HCT116 (cell line): ENCODE measurements around the gene KLHL11. TPM values are rescaled to one million over a fixed set of nuclear protein-coding genes. Genes with fewer than 3 reads are reported as not detected.

Experiments used
- ATAC-seq: fragments of 200-7000 bp; cut with Tn5 transposase; 2 replicates; pipeline ENCODE4 v1.9.1; 2020; ENCODE audit warnings: mild to moderate bottlenecking, moderate library complexity
- BruUV-seq: library from RNA; stranded (reverse); fragments of 400-500 nt; replicated peaks from 2 replicates; lab custom pipeline; 2021; lab: Mats Ljungman, UMichigan
- CTCF ChIA-PET: fragments of 300-600 bp; sonication (Branson Sonifier 250); formaldehyde crosslinking; loops from one replicate; lab custom pipeline; 2021; ENCODE audit warnings: antibody characterized with exemption; lab: Charles Lee
- POLR2A ChIA-PET: fragments of 300-600, 350-600 bp; sonication (Branson Sonifier 250); formaldehyde crosslinking; loops from one replicate; lab custom pipeline; 2021; ENCODE audit warnings: antibody characterized with exemption; lab: Charles Lee
- RAD21 ChIA-PET, 2 experiments: fragments of 300-600 bp; sonication (Branson Sonifier 250); formaldehyde crosslinking; loops; one replicate each; lab custom pipeline; 2023; ENCODE audit warnings: low total read pairs in 2 of 2; ENCODE audit not compliant: uncharacterized antibody in 2 of 2, unreplicated experiment in 2 of 2, low non-redundant PET in 1 of 2; lab: Charles Lee
- DNase-seq: peaks from one replicate; pipeline ENCODE4 v3.0.0-alpha.2; 2010; ENCODE audit warnings: low read depth, low spot score
- H2AFZ ChIP-seq: fragments of 200-600 bp; shearing (Covaris generic), sonication (generic); 2 replicates; pipeline ENCODE4 v1.6.1; 2017; ENCODE audit warnings: low read depth, mixed run types, mixed read lengths, antibody characterized with exemption, low read length; ENCODE audit not compliant: poor library complexity, severe bottlenecking
- H3K27ac ChIP-seq: 2 replicates; pipeline ENCODE4 v1.5.1; 2012; ENCODE audit warnings: low read depth, low read length
- H3K27me3 ChIP-seq: fragments of 200-600 bp; sonication (generic); 2 replicates; pipeline ENCODE4 v1.6.1; 2016; ENCODE audit warnings: mixed run types, low read length, mixed read lengths; ENCODE audit not compliant: insufficient read depth
- H3K36me3 ChIP-seq, 2 experiments: fragments of 200-500 bp in 1 of 2; fragments of 200-600 bp in 1 of 2; sonication (Bioruptor generic) in 1 of 2; sonication (generic) in 1 of 2; 2 replicates each; pipeline versions ENCODE4 v1.5.1 to v1.6.1; 2014 to 2016; ENCODE audit warnings: low read length in 2 of 2, inconsistent platforms in 1 of 2, mixed read lengths in 1 of 2, mixed run types in 1 of 2; ENCODE audit not compliant: insufficient read depth in 2 of 2, control insufficient read depth in 1 of 2
- H3K4me1 ChIP-seq, 2 experiments: fragments of 200-600 bp in 1 of 2; sonication (generic) in 1 of 2; 2 replicates each; pipeline versions ENCODE4 v1.5.1 to v1.6.1; 2012 to 2017; ENCODE audit warnings: low read length in 2 of 2, inconsistent platforms in 1 of 2, mild to moderate bottlenecking in 1 of 2, mixed read lengths in 1 of 2, mixed run types in 1 of 2, moderate library complexity in 1 of 2; ENCODE audit not compliant: insufficient read depth in 2 of 2, control insufficient read depth in 1 of 2
- H3K4me2 ChIP-seq: fragments of 200-600 bp; sonication (generic); 2 replicates; pipeline ENCODE4 v1.6.1; 2017; ENCODE audit warnings: mixed run types, low read length, mixed read lengths
- H3K4me3 ChIP-seq, 2 experiments: fragments of 200-600 bp in 1 of 2; sonication (generic) in 1 of 2; replicated peaks in 1 of 2; 2 replicates each; pipeline ENCODE4 v1.5.1; 2011 to 2016; ENCODE audit warnings: low read length in 2 of 2, control low read depth in 1 of 2, low read depth in 1 of 2, mild to moderate bottlenecking in 1 of 2, mixed read lengths in 1 of 2, mixed run types in 1 of 2
- H3K79me2 ChIP-seq: fragments of 200-600 bp; sonication (generic); 2 replicates; pipeline ENCODE4 v1.6.1; 2017; ENCODE audit warnings: mild to moderate bottlenecking, mixed run types, low read length, moderate library complexity, mixed read lengths; ENCODE audit not compliant: insufficient read depth
- H3K9ac ChIP-seq: fragments of 200-600 bp; sonication (generic); 2 replicates; pipeline ENCODE4 v1.6.1; 2016; ENCODE audit warnings: low read length, mixed read lengths
- H3K9me2 ChIP-seq: fragments of 200-600 bp; sonication (generic), shearing (Covaris generic); 2 replicates; pipeline ENCODE4 v1.6.1; 2017; ENCODE audit warnings: mixed run types, mild to moderate bottlenecking, moderate library complexity; ENCODE audit not compliant: insufficient read depth
- H3K9me3 ChIP-seq, 2 experiments: fragments of 200-500 bp in 1 of 2; fragments of 200-600 bp in 1 of 2; sonication (Bioruptor generic) in 1 of 2; sonication (generic) in 1 of 2; 2 replicates each; pipeline ENCODE4 v1.6.1; 2014 to 2017; ENCODE audit warnings: low read length in 2 of 2, mixed read lengths in 2 of 2, inconsistent platforms in 1 of 2, low read depth in 1 of 2, mild to moderate bottlenecking in 1 of 2, mixed run types in 1 of 2, moderate library complexity in 1 of 2; ENCODE audit not compliant: control insufficient read depth in 1 of 2, insufficient read depth in 1 of 2
- H4K20me1 ChIP-seq: fragments of 200-600 bp; sonication (generic), shearing (Covaris generic); 2 replicates; pipeline ENCODE4 v1.6.1; 2017; ENCODE audit warnings: mixed run types, mild to moderate bottlenecking, moderate library complexity; ENCODE audit not compliant: insufficient read depth
- CBX3 ChIP-seq: IDR thresholded peaks from 2 replicates; pipeline ENCODE4 v1.6.1; 2012; ENCODE audit warnings: low read depth
- EGR1 ChIP-seq: IDR thresholded peaks from 2 replicates; pipeline ENCODE4 v1.6.1; 2012; ENCODE audit warnings: low read depth
- ELF1 ChIP-seq: IDR thresholded peaks from 2 replicates; pipeline ENCODE4 v1.6.1; 2012; ENCODE audit warnings: low read depth, borderline replicate concordance
- FOSL1 ChIP-seq: IDR thresholded peaks from 2 replicates; pipeline ENCODE4 v1.6.1; 2012; ENCODE audit warnings: low read depth
- JUND ChIP-seq: IDR thresholded peaks from 2 replicates; pipeline ENCODE4 v1.6.1; 2012
- POLR2A ChIP-seq: IDR thresholded peaks from 2 replicates; pipeline ENCODE4 v1.7.0; 2011; ENCODE audit warnings: borderline replicate concordance; ENCODE audit not compliant: insufficient read depth, insufficient read length; ENCODE audit errors: extremely low read depth
- POLR2AphosphoS5 ChIP-seq: IDR thresholded peaks from 2 replicates; pipeline ENCODE4 v1.6.1; 2011; ENCODE audit warnings: mild to moderate bottlenecking, low read depth, low read length, moderate library complexity
- SP1 ChIP-seq: IDR thresholded peaks from 2 replicates; pipeline ENCODE4 v1.6.1; 2012; ENCODE audit warnings: low read depth
- SRF ChIP-seq: IDR thresholded peaks from 2 replicates; pipeline ENCODE4 v1.6.1; 2012; ENCODE audit warnings: low read depth
- TCF7L2 ChIP-seq: IDR thresholded peaks from 2 replicates; pipeline ENCODE4 v1.7.0; 2011; ENCODE audit warnings: borderline replicate concordance, inconsistent platforms; ENCODE audit not compliant: insufficient read depth, insufficient read length; ENCODE audit errors: extremely low read depth
- ZFX ChIP-seq: fragments of 450-650 bp; IDR thresholded peaks from 2 replicates; pipeline ENCODE4 v1.6.1; 2017
- ZNF274 ChIP-seq: fragments of 200-500 bp; sonication (Bioruptor generic); IDR thresholded peaks from 2 replicates; pipeline ENCODE4 v1.6.1; 2014; ENCODE audit warnings: mild to moderate bottlenecking, low read depth, low read length, inconsistent platforms
- intact Hi-C: fragments of 100-400 bp; cut with micrococcal nuclease; formaldehyde crosslinking; loops from 2 replicates; pipeline ENCODE4 v1.10.0; 2022
- total RNA-seq: library from RNA; stranded (reverse); gene quantifications from one replicate; pipeline ENCODE4 v1.2.1, GENCODE V29; 2021; ENCODE audit not compliant: unreplicated experiment
- TF ChIP-seq, protein P1 (sequence below): IDR thresholded peaks from 2 replicates; pipeline ENCODE4 v1.6.1; 2012
- TF ChIP-seq, protein P2 (sequence below): IDR thresholded peaks from 2 replicates; pipeline ENCODE4 v1.6.1; 2011; ENCODE audit warnings: mild to moderate bottlenecking, low read length, moderate library complexity; ENCODE audit not compliant: insufficient replicate concordance; ENCODE audit errors: extremely low read depth
- TF ChIP-seq, protein P3 (sequence below), 3 experiments: fragments of 200-600 bp in 1 of 3; sonication (generic) in 1 of 3; IDR thresholded peaks in 2 of 3; conservative IDR thresholded peaks in 1 of 3; 2 replicates each; pipeline ENCODE4 v1.5.1; 2012 to 2017; ENCODE audit warnings: low read depth in 2 of 3, low read length in 2 of 3, antibody characterized with exemption in 1 of 3, borderline replicate concordance in 1 of 3, control low read depth in 1 of 3, mild to moderate bottlenecking in 1 of 3, mixed read lengths in 1 of 3, mixed run types in 1 of 3, moderate library complexity in 1 of 3; ENCODE audit not compliant: insufficient read depth in 1 of 3

Gene KLHL11
- total RNA-seq, 1 experiment from 2014 or later: 22.4 TPM

DNA sequence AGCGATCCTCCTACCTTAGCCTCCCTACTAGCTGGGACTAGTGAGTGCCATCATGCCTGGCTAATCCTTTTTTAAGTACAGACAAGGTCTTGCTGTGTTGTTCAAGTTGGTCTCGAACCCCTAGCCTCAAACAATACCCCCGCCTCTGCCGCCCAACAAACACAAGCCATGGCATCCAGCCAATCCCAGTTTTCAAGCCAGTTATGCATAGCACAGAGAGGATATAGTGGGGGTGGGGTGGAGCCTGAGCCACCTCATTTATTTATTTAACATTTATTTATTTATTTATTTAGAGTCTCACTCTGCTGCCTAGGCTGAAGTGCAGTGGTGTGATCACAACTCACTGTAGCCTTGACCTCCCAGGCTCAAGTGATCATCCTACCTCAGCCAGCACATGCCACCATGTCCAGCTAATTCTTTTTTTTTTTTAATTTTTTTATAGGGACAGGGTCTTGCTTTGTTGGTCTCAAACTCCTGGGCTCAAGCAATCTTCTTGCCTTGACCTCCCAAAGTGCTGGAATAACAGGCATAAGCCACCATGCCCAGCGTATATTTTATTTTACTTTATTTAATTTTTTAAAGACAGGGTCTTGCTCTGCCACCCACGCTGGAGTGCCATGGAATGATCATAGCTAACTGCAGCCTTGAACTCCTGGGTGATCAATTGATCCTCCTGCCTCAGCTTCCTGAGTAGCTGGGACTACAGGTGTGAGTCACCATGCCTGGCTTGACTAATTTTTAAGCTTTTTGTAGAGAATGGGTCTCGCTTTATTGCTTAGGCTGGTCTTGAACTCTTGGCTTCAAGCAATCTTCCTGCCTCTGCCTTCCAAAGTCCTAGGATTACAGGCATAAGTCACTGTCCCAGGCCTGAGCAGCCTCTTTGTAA, 26.2 kb upstream of the KLHL11 start:
- ChIA-PET RAD21 (no interaction called here), CTCF (no interaction called here), POLR2A (no interaction called here)
- no peak overlapping the region for H3K27ac ChIP-seq
- ATAC-seq (no peak), DNase-seq (no peak)
- no peaks in the 10 kb centered on the region; a peak in 1 of 4 replicates for H3K4me1 ChIP-seq
- no peaks in the 10 kb centered on the region for H3K9me2 ChIP-seq
- intact Hi-C loops: no loop called here
- no TSS peak for BruUV-seq
- H3K79me2 ChIP-seq: 0 out of 2 replicates have a peak, but pooled peaks cover 2% of the 10 kb centered on the region
- TF ChIP-seq FOSL1 (no peak), POLR2AphosphoS5 (no peak), SP1 (no peak), EGR1 (no peak), POLR2A (no peak), ZNF274 (no peak)
- H3K27me3 ChIP-seq: no peaks in the 10 kb centered on the region
- no peaks in the 10 kb centered on the region for H3K9me3 ChIP-seq
- H4K20me1 ChIP-seq: no peaks in the 10 kb centered on the region
- H2AFZ ChIP-seq: no peak overlapping the region
- no peak overlapping the region for H3K4me2 ChIP-seq
- peaks cover 53 to 63% of the 10 kb centered on the region in 2 experiments for H3K36me3 ChIP-seq
- H3K4me3 ChIP-seq: no peak overlapping the region
- H3K9ac ChIP-seq: no peak overlapping the region

GRCh38 chr17:41888332-41888965, 23.2 kb upstream of the KLHL11 start:
- H3K36me3 ChIP-seq: peaks cover 54 to 81% of the 10 kb centered on the region in 2 experiments
- CTCF ChIA-PET: no interaction called here
- no peaks in the 10 kb centered on the region for H3K9me3 ChIP-seq
- no TSS peak for BruUV-seq
- no peak overlapping the region for H2AFZ ChIP-seq
- H3K4me1 ChIP-seq: no peaks in the 10 kb centered on the region; a peak in 1 of 4 replicates
- H3K79me2 ChIP-seq: 0 out of 2 replicates have a peak, but pooled peaks cover 2% of the 10 kb centered on the region
- no peak overlapping the region for H3K9ac ChIP-seq
- no peak overlapping the region for H3K4me2 ChIP-seq
- RAD21 ChIA-PET: no interaction called here
- DNase-seq (no peak), ATAC-seq (no peak)
- POLR2A ChIA-PET: no interaction called here
- no peak overlapping the region for H3K4me3 ChIP-seq
- H3K27me3 ChIP-seq: no peaks in the 10 kb centered on the region
- no peaks in the 10 kb centered on the region for H4K20me1 ChIP-seq
- H3K27ac ChIP-seq: no peak overlapping the region
- no peaks in the 10 kb centered on the region for H3K9me2 ChIP-seq
- intact Hi-C loops: no loop called here
- TF ChIP-seq JUND: no peak
- TF ChIP-seq POLR2A: no peak
- TF ChIP-seq ELF1: no peak
- no peak for TF ChIP-seq ZFX
- no peak for TF ChIP-seq EGR1
- no peak for TF ChIP-seq TCF7L2
- TF ChIP-seq, protein P1, sequence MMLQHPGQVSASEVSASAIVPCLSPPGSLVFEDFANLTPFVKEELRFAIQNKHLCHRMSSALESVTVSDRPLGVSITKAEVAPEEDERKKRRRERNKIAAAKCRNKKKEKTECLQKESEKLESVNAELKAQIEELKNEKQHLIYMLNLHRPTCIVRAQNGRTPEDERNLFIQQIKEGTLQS: no peak
- TF ChIP-seq, protein P2, sequence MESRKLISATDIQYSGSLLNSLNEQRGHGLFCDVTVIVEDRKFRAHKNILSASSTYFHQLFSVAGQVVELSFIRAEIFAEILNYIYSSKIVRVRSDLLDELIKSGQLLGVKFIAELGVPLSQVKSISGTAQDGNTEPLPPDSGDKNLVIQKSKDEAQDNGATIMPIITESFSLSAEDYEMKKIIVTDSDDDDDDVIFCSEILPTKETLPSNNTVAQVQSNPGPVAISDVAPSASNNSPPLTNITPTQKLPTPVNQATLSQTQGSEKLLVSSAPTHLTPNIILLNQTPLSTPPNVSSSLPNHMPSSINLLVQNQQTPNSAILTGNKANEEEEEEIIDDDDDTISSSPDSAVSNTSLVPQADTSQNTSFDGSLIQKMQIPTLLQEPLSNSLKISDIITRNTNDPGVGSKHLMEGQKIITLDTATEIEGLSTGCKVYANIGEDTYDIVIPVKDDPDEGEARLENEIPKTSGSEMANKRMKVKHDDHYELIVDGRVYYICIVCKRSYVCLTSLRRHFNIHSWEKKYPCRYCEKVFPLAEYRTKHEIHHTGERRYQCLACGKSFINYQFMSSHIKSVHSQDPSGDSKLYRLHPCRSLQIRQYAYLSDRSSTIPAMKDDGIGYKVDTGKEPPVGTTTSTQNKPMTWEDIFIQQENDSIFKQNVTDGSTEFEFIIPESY: no peak
- TF ChIP-seq, protein P3, sequence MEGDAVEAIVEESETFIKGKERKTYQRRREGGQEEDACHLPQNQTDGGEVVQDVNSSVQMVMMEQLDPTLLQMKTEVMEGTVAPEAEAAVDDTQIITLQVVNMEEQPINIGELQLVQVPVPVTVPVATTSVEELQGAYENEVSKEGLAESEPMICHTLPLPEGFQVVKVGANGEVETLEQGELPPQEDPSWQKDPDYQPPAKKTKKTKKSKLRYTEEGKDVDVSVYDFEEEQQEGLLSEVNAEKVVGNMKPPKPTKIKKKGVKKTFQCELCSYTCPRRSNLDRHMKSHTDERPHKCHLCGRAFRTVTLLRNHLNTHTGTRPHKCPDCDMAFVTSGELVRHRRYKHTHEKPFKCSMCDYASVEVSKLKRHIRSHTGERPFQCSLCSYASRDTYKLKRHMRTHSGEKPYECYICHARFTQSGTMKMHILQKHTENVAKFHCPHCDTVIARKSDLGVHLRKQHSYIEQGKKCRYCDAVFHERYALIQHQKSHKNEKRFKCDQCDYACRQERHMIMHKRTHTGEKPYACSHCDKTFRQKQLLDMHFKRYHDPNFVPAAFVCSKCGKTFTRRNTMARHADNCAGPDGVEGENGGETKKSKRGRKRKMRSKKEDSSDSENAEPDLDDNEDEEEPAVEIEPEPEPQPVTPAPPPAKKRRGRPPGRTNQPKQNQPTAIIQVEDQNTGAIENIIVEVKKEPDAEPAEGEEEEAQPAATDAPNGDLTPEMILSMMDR (IDR thresholded peaks at IDR 0.05 in 2 of 3, conservative IDR thresholded peaks at IDR 0.05 in 1 of 3; ENCODE audit: borderline replicate concordance in 1 of 3, insufficient read depth in 1 of 3, low read depth in 2 of 3, low read length in 2 of 3): no peak
- no peak for TF ChIP-seq CBX3
- TF ChIP-seq SP1: no peak
- no peak for TF ChIP-seq SRF
